Esophagus mucosa (tissue), 1 donor: Measurements from ENCODE around the gene KCNQ1. TPM values are rescaled to one million over a fixed set of nuclear protein-coding genes. Genes with fewer than 3 reads are reported as not detected.

Experiments
- ATAC-seq: fragments of 200-7000 bp; cut with Tn5 transposase; one replicate; pipeline ENCODE4 v1.9.1; 2020
- total RNA-seq: library from RNA; stranded (reverse); gene quantifications from one replicate; pipeline ENCODE4 v1.2.4, GENCODE V29; 2023
- donor health status: DM: yes; HTN: yes; CAD: no.

The KCNQ1 gene
- total RNA-seq, 1 donor from 2014 or later: 1.6 TPM

- no peak for ATAC-seq
Measured at GRCh38 chr11:2869561-2870427, 425.0 kb downstream of the KCNQ1 start.

- ATAC-seq: no peak
Measured at GRCh38 chr11:2870460-2870859, 425.7 kb downstream of the KCNQ1 start.

GRCh38 chr11:2870969-2871680 is 426.3 kb downstream of the KCNQ1 start:
- no peak for ATAC-seq

- no peak for ATAC-seq
Measured at GRCh38 chr11:2874963-2875362, 430.2 kb downstream of the KCNQ1 start.

- ATAC-seq: peak; percentile 44
Measured at GRCh38 chr11:2877474-2877873, 432.7 kb downstream of the KCNQ1 start.

- ATAC-seq: no peak
Measured at GRCh38 chr11:2878782-2879181, 434.0 kb downstream of the KCNQ1 start.

- ATAC-seq: no peak
Measured at GRCh38 chr11:2880646-2881045, 435.8 kb downstream of the KCNQ1 start.

GRCh38 chr11:2881076-2881980 is 436.5 kb downstream of the KCNQ1 start:
- no peak for ATAC-seq

- no peak for ATAC-seq
Measured at GRCh38 chr11:2881981-2882375, 437.2 kb downstream of the KCNQ1 start.

GRCh38 chr11:2882396-2883110 is 437.7 kb downstream of the KCNQ1 start:
- ATAC-seq: no peak

GRCh38 chr11:2883640-2883978 is 438.8 kb downstream of the KCNQ1 start:
- no peak for ATAC-seq

GRCh38 chr11:2883979-2884815 is 439.4 kb downstream of the KCNQ1 start:
- no peak for ATAC-seq

GRCh38 chr11:2885017-2885677 is 440.3 kb downstream of the KCNQ1 start:
- peak; percentile 23 for ATAC-seq

GRCh38 chr11:2885678-2886081 is 440.9 kb downstream of the KCNQ1 start, which contains the start of gene CDKN1C:
Gene CDKN1C (minus strand): TSS chr11:2885775. CDS start chr11:2885456, 319 bp downstream.
- peak; percentile 82 for ATAC-seq

GRCh38 chr11:2886191-2886894 is 441.5 kb downstream of the KCNQ1 start:
- no peak for ATAC-seq

GRCh38 chr11:2886936-2887335 is 442.1 kb downstream of the KCNQ1 start:
- no peak for ATAC-seq

GRCh38 chr11:2887515-2888195 is 442.8 kb downstream of the KCNQ1 start:
- no peak for ATAC-seq

GRCh38 chr11:2888266-2888968 is 443.6 kb downstream of the KCNQ1 start:
- peak; percentile 57 for ATAC-seq
